IMR-90 (cell line): ENCODE data around the gene ABHD16A. TPM values are rescaled to one million over a fixed set of nuclear protein-coding genes. Genes with fewer than 3 reads are reported as not detected.

ENCODE experiments used
- ATAC-seq: fragments of 200-7000 bp; cut with Tn5 transposase; 2 replicates; pipeline ENCODE4 v1.9.1; 2020; ENCODE audit warnings: low read depth, mild to moderate bottlenecking, moderate library complexity
- BruUV-seq: library from RNA; stranded (reverse); fragments of 400-500 nt; replicated peaks from 2 replicates; lab custom pipeline; 2021; lab: Mats Ljungman, UMichigan
- CTCF ChIA-PET: fragments of 300-600 bp; formaldehyde crosslinking; extraction: SDS; loops from one replicate; lab custom pipeline; 2021; ENCODE audit warnings: antibody characterized with exemption; lab: Yijun Ruan, JAX
- POLR2A ChIA-PET: fragments of 300-600 bp; sonication (Branson Sonifier 250); formaldehyde crosslinking; loops from one replicate; lab custom pipeline; 2022; ENCODE audit warnings: antibody characterized with exemption; ENCODE audit not compliant: unreplicated experiment; lab: Charles Lee
- DNase-seq: peaks from one replicate; pipeline ENCODE4 v3.0.0; 2013
- H2AFZ ChIP-seq: replicated peaks from 2 replicates; pipeline ENCODE3; 2013; ENCODE audit warnings: low read length, mild to moderate bottlenecking; ENCODE audit not compliant: poor library complexity
- H2AK5ac ChIP-seq: 2 replicates; pipeline ENCODE4 v1.6.1; 2013; ENCODE audit warnings: low read depth, low read length, inconsistent platforms
- H2AK9ac ChIP-seq: replicated peaks from 2 replicates; pipeline ENCODE3; 2013; ENCODE audit warnings: mild to moderate bottlenecking, low read depth, low read length, moderate library complexity; ENCODE audit not compliant: poor library complexity
- H2BK120ac ChIP-seq: 2 replicates; pipeline ENCODE4 v1.6.1; 2013; ENCODE audit warnings: low read depth, low read length, inconsistent platforms
- H2BK15ac ChIP-seq: 3 replicates; pipeline ENCODE4 v1.6.1; 2013; ENCODE audit warnings: low read depth, low read length, inconsistent platforms
- H2BK20ac ChIP-seq: 2 replicates; pipeline ENCODE4 v1.6.1; 2013; ENCODE audit warnings: low read depth, mild to moderate bottlenecking, inconsistent platforms, low read length, moderate library complexity
- H2BK5ac ChIP-seq: 2 replicates; pipeline ENCODE4 v1.6.1; 2013; ENCODE audit warnings: mild to moderate bottlenecking, low read depth, low read length, inconsistent platforms; ENCODE audit not compliant: poor library complexity, severe bottlenecking
- H3K14ac ChIP-seq: replicated peaks from 2 replicates; pipeline ENCODE4 v1.6.1; 2013; ENCODE audit warnings: low read depth, low read length, inconsistent platforms
- H3K18ac ChIP-seq: 2 replicates; pipeline ENCODE4 v1.6.1; 2013; ENCODE audit warnings: low read depth, low read length, control low read depth
- H3K23ac ChIP-seq: 2 replicates; pipeline ENCODE4 v1.6.1; 2013; ENCODE audit warnings: low read depth, low read length, inconsistent platforms
- H3K27ac ChIP-seq: 2 replicates; pipeline ENCODE4 v1.5.1; 2013; ENCODE audit warnings: mild to moderate bottlenecking, control low read depth, low read length; ENCODE audit not compliant: insufficient read depth
- H3K27me3 ChIP-seq: 2 replicates; pipeline ENCODE4 v1.6.1; 2013; ENCODE audit warnings: low read length; ENCODE audit not compliant: control insufficient read depth, insufficient read depth
- H3K36me3 ChIP-seq: 2 replicates; pipeline ENCODE4 v1.6.1; 2013; ENCODE audit warnings: low read length, mixed read lengths; ENCODE audit not compliant: control insufficient read depth, insufficient read depth
- H3K4ac ChIP-seq: 2 replicates; pipeline ENCODE4 v1.6.1; 2013; ENCODE audit warnings: low read depth, low read length, inconsistent platforms
- H3K4me1 ChIP-seq: 2 replicates; pipeline ENCODE4 v1.6.1; 2013; ENCODE audit warnings: low read length, mixed read lengths; ENCODE audit not compliant: control insufficient read depth, insufficient read depth
- H3K4me2 ChIP-seq: 2 replicates; pipeline ENCODE4 v1.6.1; 2013; ENCODE audit warnings: low read depth, mild to moderate bottlenecking, control low read depth, low read length, moderate library complexity
- H3K4me3 ChIP-seq: 2 replicates; pipeline ENCODE4 v1.5.1; 2013; ENCODE audit warnings: low read depth, mild to moderate bottlenecking, control low read depth, low read length, moderate library complexity; ENCODE audit not compliant: insufficient read depth
- H3K56ac ChIP-seq: 2 replicates; pipeline ENCODE4 v1.6.1; 2013; ENCODE audit warnings: low read length, inconsistent platforms; ENCODE audit not compliant: insufficient read depth; ENCODE audit errors: extremely low read depth
- H3K79me1 ChIP-seq, 2 experiments: 2 replicates each; pipeline ENCODE4 v1.6.1; 2013; ENCODE audit warnings: low read length in 2 of 2, inconsistent platforms in 1 of 2, low read depth in 1 of 2
- H3K9ac ChIP-seq: 2 replicates; pipeline ENCODE4 v1.6.1; 2013; ENCODE audit warnings: low read depth, low read length, control low read depth
- H3K9me1 ChIP-seq: 2 replicates; pipeline ENCODE4 v1.6.1; 2013; ENCODE audit warnings: low read length, inconsistent platforms; ENCODE audit not compliant: insufficient read depth
- H3K9me3 ChIP-seq: 2 replicates; pipeline ENCODE4 v1.6.1; 2013; ENCODE audit warnings: low read length; ENCODE audit not compliant: control insufficient read depth, insufficient read depth
- H4K20me1 ChIP-seq: 2 replicates; pipeline ENCODE4 v1.6.1; 2013; ENCODE audit warnings: low read length, inconsistent platforms; ENCODE audit not compliant: insufficient read depth
- H4K5ac ChIP-seq: 2 replicates; pipeline ENCODE4 v1.6.1; 2013; ENCODE audit warnings: mild to moderate bottlenecking, low read depth, low read length, control low read depth
- H4K8ac ChIP-seq, 2 experiments: 2 replicates each; pipeline ENCODE4 v1.6.1; 2013; ENCODE audit warnings: low read depth in 2 of 2, low read length in 2 of 2, control low read depth in 1 of 2, inconsistent platforms in 1 of 2
- H4K91ac ChIP-seq: 2 replicates; pipeline ENCODE4 v1.6.1; 2013; ENCODE audit warnings: low read depth, low read length, inconsistent platforms; ENCODE audit not compliant: insufficient read depth
- CEBPB ChIP-seq: IDR thresholded peaks from 2 replicates; pipeline ENCODE4 v1.6.1; 2012; ENCODE audit warnings: low read depth, low read length, improper control_type of control experiment
- WGBS, 2 experiments: methylation state at CpG; one replicate each; pipeline versions ENCODE4 v1.1.5 to v1.1.7; 2013; ENCODE audit warnings: missing lambda C conversion rate in 2 of 2; ENCODE audit not compliant: insufficient read length in 1 of 2; ENCODE audit errors: extremely low coverage in 2 of 2; 5-methylcytosine and 5-hydroxymethylcytosine counted together
- dilution Hi-C: fragments of 300-500 bp; cut with HindIII; formaldehyde crosslinking; loops from one replicate; pipeline ENCODE4 v1.14.3; 2018; ENCODE audit warnings: low sequenced_read_pairs; ENCODE audit not compliant: unreplicated experiment
- in situ Hi-C: fragments of 300-500 bp; cut with MboI; formaldehyde crosslinking; loops from 3 replicates; pipeline ENCODE4 v1.14.3; 2019; ENCODE audit warnings: low sequenced_read_pairs, inconsistent platforms, mixed read lengths
- intact Hi-C: fragments of 100-400 bp; cut with micrococcal nuclease; formaldehyde crosslinking; loops from 2 replicates; pipeline ENCODE4 v1.10.0; 2022
- polyA plus RNA-seq, 3 experiments: library from polyadenylated mRNA; depleted of rRNA; stranded (reverse); fragments of >200 nt; gene quantifications; 2 replicates each; pipeline ENCODE4 v1.2.3, GENCODE V29; 2012; ENCODE audit warnings: low replicate concordance in 1 of 3
- total RNA-seq: library from RNA; depleted of rRNA; stranded (reverse); fragments of >200 nt; gene quantifications from 2 replicates; pipeline ENCODE4 v1.2.3, GENCODE V29; 2012

The ABHD16A gene
- total and polyA plus RNA-seq, 2 of the 4 experiments (the other 2 are of a cell fraction) = 31.5 to 35.1 TPM

DNA sequence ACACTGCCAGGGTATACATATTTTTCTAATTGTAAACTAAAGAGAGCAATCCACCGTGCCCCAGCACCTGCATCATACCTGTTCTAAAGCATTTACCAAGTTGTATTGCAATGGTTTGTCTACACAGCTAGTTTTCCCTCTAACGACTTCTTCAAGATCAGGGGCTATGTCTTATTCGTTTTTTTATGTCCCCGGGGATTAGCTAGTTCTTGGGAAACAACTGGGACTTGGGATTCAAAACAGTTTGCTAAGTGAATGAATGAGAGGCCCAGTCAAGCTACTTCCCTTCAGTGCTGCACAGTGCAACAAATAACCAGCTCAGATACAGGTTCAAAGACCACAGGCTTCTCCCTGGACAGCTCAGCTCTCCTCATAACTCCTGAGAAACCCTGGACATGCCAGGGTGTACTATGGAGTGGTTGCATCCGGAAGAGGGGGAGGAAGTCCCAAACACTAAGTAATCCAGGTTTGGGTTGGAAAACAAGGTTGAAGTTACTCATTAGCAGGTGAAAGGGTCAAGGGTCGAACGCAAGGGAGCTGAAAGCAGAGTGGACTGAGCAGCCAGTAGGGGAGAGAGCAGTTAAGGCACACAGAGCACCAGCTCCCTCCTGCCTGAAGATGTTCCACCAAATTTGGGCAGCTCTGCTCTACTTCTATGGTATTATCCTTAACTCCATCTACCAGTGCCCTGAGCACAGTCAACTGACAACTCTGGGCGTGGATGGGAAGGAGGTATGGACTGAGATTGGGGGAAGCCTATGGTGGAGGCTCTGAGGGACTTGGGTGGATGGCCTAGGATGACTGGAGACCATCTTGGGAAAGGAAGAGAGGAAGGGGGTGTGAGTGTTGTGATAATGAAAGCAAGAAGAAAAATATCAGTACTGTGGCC lies 47.5 kb downstream of the ABHD16A start, which contains the start of gene APOM:
Gene APOM (plus strand): TSS at position 546 of the 889 bp plus-strand sequence. CDS start 73 bp downstream, at position 619.
- H3K27me3 ChIP-seq = no peaks in the 10 kb centered on the region
- H3K27ac ChIP-seq = no peak within 1 kb of the TSS
- H3K4me1 ChIP-seq = peaks cover 13% of the 10 kb centered on the region; the same call in 1 of the 2 replicates
- H4K5ac ChIP-seq = no peak within 1 kb of the TSS
- BruUV-seq = no TSS peak
- no peak within 1 kb of the TSS for H4K8ac ChIP-seq
- ChIA-PET POLR2A (interaction anchor here (0.5 kb wide), 1 partner anchor 303 kb away, joined by 3 read pairs; the partner anchor contains the start of genes NELFE and SKIC2), CTCF (no interaction called here)
- no peak within 1 kb of the TSS for H3K56ac ChIP-seq
- no peak for TF ChIP-seq CEBPB
- no peak for ATAC-seq
- no peak within 1 kb of the TSS for H4K91ac ChIP-seq
- H3K18ac ChIP-seq = no peak within 1 kb of the TSS
- no peak within 1 kb of the TSS for H3K4me3 ChIP-seq
- no peak within 1 kb of the TSS; the same call in 1 of the 2 replicates for H3K4ac ChIP-seq
- dilution Hi-C loops = no loop called here
- peaks cover 17% of the 10 kb centered on the region for H4K20me1 ChIP-seq
- H2AFZ ChIP-seq = no peak within 1 kb of the TSS
- H2BK5ac ChIP-seq = no peak within 1 kb of the TSS
- intact Hi-C loops = no loop called here
- no peak within 1 kb of the TSS for H2BK120ac ChIP-seq
- H3K9me1 ChIP-seq = peaks cover 21% of the 10 kb centered on the region
- H3K36me3 ChIP-seq = peaks cover 8% of the 10 kb centered on the region
- H2BK15ac ChIP-seq = no peak within 1 kb of the TSS
- peaks cover 21 to 75% of the 10 kb centered on the region in 2 experiments; a peak in 3 of 4 replicates for H3K79me1 ChIP-seq
- H3K23ac ChIP-seq = no peak within 1 kb of the TSS
- H2AK9ac ChIP-seq = no peak within 1 kb of the TSS
- no peak within 1 kb of the TSS for H2BK20ac ChIP-seq
- no peak within 1 kb of the TSS for H3K14ac ChIP-seq
- no peak for DNase-seq
- no peak within 1 kb of the TSS for H3K4me2 ChIP-seq
- no peak within 1 kb of the TSS for H2AK5ac ChIP-seq
- no peak within 1 kb of the TSS for H3K9ac ChIP-seq
- H3K9me3 ChIP-seq = no peaks in the 10 kb centered on the region
- in situ Hi-C loops = no loop called here
- WGBS, 2 experiments = 80% methylated on average over 2 of the region's 8 CpGs; no CpG with 5 or more reads in 1 of the 2 experiments
